HFF-Myc (cell line): Measurements from ENCODE around the gene MB21D2.

ENCODE experiments used
- DNase-seq: peaks from one replicate; pipeline ENCODE4 v3.0.0-alpha.2; 2011; ENCODE audit warnings: low read depth; ENCODE audit errors: extremely low read depth
- H3K4me3 ChIP-seq: replicated peaks from 2 replicates; pipeline ENCODE4 v1.5.1; 2011; ENCODE audit warnings: low read depth, mild to moderate bottlenecking, control low read depth, low read length
- TF ChIP-seq, protein P1 (sequence below): IDR thresholded peaks from 2 replicates; pipeline ENCODE4 v1.5.1; 2012; ENCODE audit warnings: mild to moderate bottlenecking, low read depth, low read length, control low read depth; ENCODE audit errors: missing control alignments

MB21D2 gene

DNA sequence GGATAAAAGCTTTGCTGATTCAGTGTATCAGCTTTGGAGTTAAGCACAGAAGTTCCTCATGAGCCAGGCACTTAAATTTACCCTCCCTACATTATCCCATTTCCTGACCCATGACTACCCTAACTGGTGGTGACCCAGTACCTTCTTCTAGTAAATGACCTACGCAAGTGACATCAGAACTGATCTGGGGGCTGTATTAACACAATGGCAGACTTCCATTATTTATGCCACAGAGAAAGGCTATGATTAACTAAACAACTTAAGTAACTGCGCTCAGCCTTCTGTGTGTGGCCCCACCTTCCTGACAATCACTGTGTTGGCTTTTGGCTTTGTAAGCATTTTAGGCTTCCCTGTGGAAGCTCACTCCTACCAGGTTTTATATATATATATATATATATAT is 1.9 kb downstream of the MB21D2 start:
- DNase-seq = no peak
- H3K4me3 ChIP-seq = peak overlapping the region; percentile 93

DNA sequence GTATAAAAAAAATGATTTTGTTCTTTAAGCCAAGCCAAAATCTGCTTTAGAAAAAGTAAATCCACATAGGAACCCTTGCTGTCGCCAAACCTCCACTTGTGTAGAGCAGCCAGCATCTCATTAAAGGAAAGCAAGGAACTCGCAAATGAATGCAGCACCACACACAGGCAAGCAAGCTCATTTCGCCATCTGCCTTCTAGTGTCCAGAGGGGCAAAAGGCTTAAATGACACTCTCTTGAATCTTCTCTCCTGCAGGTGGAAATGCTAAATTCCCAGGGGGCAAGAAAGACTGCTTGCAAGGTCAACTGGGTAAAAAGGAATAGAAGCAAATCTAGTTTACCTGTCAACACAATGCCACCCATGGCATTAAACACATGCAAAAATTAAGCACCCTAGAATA is 2.4 kb downstream of the MB21D2 start:
- peak overlapping the region; percentile 93 for H3K4me3 ChIP-seq
- TF ChIP-seq, protein P1, sequence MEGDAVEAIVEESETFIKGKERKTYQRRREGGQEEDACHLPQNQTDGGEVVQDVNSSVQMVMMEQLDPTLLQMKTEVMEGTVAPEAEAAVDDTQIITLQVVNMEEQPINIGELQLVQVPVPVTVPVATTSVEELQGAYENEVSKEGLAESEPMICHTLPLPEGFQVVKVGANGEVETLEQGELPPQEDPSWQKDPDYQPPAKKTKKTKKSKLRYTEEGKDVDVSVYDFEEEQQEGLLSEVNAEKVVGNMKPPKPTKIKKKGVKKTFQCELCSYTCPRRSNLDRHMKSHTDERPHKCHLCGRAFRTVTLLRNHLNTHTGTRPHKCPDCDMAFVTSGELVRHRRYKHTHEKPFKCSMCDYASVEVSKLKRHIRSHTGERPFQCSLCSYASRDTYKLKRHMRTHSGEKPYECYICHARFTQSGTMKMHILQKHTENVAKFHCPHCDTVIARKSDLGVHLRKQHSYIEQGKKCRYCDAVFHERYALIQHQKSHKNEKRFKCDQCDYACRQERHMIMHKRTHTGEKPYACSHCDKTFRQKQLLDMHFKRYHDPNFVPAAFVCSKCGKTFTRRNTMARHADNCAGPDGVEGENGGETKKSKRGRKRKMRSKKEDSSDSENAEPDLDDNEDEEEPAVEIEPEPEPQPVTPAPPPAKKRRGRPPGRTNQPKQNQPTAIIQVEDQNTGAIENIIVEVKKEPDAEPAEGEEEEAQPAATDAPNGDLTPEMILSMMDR = peak; percentile 35
- peak; percentile 66 for DNase-seq

More for the DNA sequence above, 1.9 kb downstream of the MB21D2 start:
- TF ChIP-seq, protein P1 = no peak

DNA sequence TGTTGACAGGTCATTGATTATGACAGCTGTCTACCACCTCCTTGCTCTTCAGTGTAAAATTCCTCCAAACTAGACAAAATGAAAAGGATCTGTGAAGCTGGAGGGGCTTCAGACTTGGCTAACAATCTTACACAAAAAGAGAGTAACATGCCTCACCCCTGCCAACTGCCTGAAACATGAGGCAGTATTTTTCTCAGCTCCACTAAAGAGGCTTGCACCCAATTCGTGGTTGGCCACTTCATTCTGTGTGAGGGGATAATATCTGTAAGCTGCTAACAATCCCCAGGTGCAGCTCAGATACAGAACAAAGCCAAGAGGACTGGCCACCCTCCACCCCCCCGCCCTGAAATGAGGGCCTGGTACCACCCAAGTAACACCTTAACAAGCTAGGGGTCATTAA is 2.8 kb downstream of the MB21D2 start:
- peak overlapping the region; percentile 93; the same call in 1 of the 2 replicates for H3K4me3 ChIP-seq
- DNase-seq = no peak
- TF ChIP-seq, protein P1 = no peak

DNA sequence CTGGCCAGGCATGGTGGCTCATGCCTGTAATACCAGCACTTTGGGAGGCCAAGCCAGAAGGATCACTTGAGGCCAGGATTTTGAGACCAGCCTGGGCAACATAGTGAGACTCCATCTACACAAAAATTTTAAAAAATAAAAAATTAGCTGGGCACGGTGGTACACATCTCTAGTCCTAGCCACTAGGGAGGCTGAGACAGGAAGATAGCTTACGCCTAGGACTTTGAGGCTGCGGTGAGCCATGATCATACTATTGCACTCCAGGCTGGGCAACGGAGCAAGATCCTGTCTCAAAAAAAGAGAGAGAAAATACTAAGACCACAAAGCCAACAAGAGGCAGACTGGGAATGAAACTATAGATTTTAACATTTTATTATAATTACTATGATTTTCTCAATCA is 4.1 kb downstream of the MB21D2 start:
- DNase-seq = no peak
- H3K4me3 ChIP-seq = no peak overlapping the region
- TF ChIP-seq, protein P1 = no peak

DNA sequence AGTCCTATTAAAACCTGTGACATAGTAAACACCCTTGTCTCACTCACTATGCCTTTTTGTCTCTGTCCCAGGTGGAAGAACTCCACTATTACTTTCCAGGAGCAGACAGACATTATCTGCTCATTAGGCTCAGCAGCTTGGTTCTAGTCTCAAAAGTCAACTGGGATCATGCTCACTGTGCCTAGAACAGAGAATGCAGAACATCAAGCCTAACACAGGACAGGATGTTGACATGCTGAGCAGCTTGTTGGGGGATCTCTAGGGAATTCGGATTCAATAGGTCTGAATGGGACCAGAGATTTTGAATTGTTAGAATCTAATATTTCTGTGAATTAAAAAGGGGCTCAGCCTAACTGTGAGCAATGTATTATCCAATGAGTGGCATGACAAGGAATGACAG is 6.4 kb downstream of the MB21D2 start:
- no peak for DNase-seq
- TF ChIP-seq, protein P1 = no peak
- H3K4me3 ChIP-seq = no peak overlapping the region

DNA sequence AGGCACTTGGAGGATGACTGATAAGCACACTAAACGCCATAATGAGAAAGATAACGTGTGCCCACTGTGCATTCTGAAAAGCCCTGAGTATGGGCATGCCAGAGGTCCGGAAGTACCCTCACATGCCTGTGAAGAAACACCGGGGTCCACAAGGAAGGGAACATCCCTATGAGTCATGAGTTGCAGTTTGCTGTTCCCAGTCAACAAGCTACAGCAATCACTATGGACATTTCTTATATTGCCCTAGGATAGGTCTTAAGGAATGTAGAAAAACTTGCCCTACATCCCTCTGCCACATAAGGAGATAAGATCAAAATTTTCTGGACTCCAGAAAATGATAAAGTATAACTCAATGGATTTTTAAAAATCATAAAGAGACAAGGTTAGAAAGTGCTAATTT is 9.9 kb downstream of the MB21D2 start:
- TF ChIP-seq, protein P1 = no peak
- no peak for DNase-seq
- H3K4me3 ChIP-seq = no peak overlapping the region

DNA sequence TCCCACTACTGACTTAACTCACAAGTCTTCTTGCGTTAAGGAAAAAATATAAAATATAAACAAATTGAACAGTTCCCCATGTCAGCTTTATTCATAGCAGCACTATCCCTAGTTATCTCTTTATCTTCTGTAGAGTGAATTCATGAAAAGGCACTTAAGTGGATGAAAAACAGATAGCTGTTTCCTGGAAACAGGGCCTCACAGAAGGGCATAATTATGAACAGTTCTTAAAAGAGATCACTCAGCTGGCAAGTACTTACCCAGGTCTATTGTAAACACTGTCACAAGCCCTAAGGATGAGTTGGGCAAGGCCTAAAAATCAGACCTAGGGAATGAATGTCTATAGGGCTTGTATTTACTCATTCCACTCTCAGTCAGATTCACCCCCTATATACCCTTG is 10.7 kb downstream of the MB21D2 start:
- no peak overlapping the region for H3K4me3 ChIP-seq
- TF ChIP-seq, protein P1 = no peak
- no peak for DNase-seq
